HEK293 (cell line): ENCODE results near the gene AFG1L.

Experiments
- CTCF ChIA-PET: fragments of 350-600 bp; formaldehyde crosslinking; extraction: SDS; loops from one replicate; lab custom pipeline; 2021; ENCODE audit warnings: antibody characterized with exemption; lab: Yijun Ruan, JAX
- POLR2A ChIA-PET: fragments of 300-600 bp; formaldehyde crosslinking; extraction: SDS; loops from one replicate; lab custom pipeline; 2020; ENCODE audit warnings: antibody characterized with exemption, inconsistent platforms; lab: Yijun Ruan, JAX
- H3K27ac ChIP-seq: fragments of 200-500 bp; sonication (Bioruptor generic); 2 replicates; pipeline ENCODE4 v1.5.1; 2014; ENCODE audit warnings: low read depth, low read length, control low read depth, inconsistent platforms; ENCODE audit errors: extremely low read depth
- H3K36me3 ChIP-seq, 2 experiments: fragments of 200-500 bp in 1 of 2; sonication (Bioruptor generic) in 1 of 2; 1 replicate in 1 of 2; 2 replicates in 1 of 2; pipeline ENCODE4 v1.5.1; 2014 to 2017; ENCODE audit warnings: inconsistent platforms in 2 of 2, low read length in 2 of 2; ENCODE audit not compliant: control insufficient read depth in 2 of 2, insufficient read depth in 1 of 2
- H3K4me1 ChIP-seq: fragments of 200-500 bp; sonication (Bioruptor generic); 2 replicates; pipeline ENCODE4 v1.5.1; 2014; ENCODE audit warnings: mild to moderate bottlenecking, low read length, inconsistent platforms; ENCODE audit not compliant: control insufficient read depth, insufficient read depth
- H3K4me3 ChIP-seq: 2 replicates; pipeline ENCODE4 v1.5.1; 2011; ENCODE audit warnings: low read depth, mild to moderate bottlenecking, control low read depth, low read length, moderate library complexity
- H3K9me3 ChIP-seq: fragments of 200-500 bp; sonication (Bioruptor generic); 2 replicates; pipeline ENCODE4 v1.5.1; 2014; ENCODE audit warnings: low read depth, low read length, inconsistent platforms; ENCODE audit not compliant: control insufficient read depth, insufficient read depth
- BCL6B ChIP-seq: fragments of 450-650 bp; formaldehyde crosslinking; IDR thresholded peaks from 2 replicates; pipeline ENCODE4 v1.5.1; 2017; ENCODE audit warnings: missing biosample characterization, missing genetic modification characterization
- CTCF ChIP-seq: fragments of 450-650 bp; formaldehyde crosslinking; IDR thresholded peaks from 2 replicates; pipeline ENCODE4 v1.5.1; 2016; ENCODE audit warnings: missing biosample characterization, missing genetic modification characterization
- EGR2 ChIP-seq: fragments of 450-650 bp; formaldehyde crosslinking; IDR thresholded peaks from 2 replicates; pipeline ENCODE4 v1.5.1; 2016; ENCODE audit warnings: low read depth, missing biosample characterization, missing genetic modification characterization
- HOXD13 ChIP-seq: sonication (generic); formaldehyde crosslinking; IDR thresholded peaks from 2 replicates; pipeline ENCODE4 v1.8.0; 2022; ENCODE audit warnings: missing genetic modification reagents, borderline replicate concordance
- KLF1 ChIP-seq: fragments of 450-650 bp; formaldehyde crosslinking; IDR thresholded peaks from 2 replicates; pipeline ENCODE4 v1.5.1; 2016; ENCODE audit warnings: missing biosample characterization, missing genetic modification characterization
- MZF1 ChIP-seq: fragments of 450-650 bp; formaldehyde crosslinking; IDR thresholded peaks from 2 replicates; pipeline ENCODE4 v1.5.1; 2017; ENCODE audit warnings: missing biosample characterization, missing genetic modification characterization, borderline replicate concordance
- SCRT1 ChIP-seq: fragments of 450-650 bp; formaldehyde crosslinking; IDR thresholded peaks from 2 replicates; pipeline ENCODE4 v1.5.1; 2016; ENCODE audit warnings: missing biosample characterization, missing genetic modification characterization, borderline replicate concordance
- SP3 ChIP-seq: fragments of 450-650 bp; formaldehyde crosslinking; IDR thresholded peaks from 2 replicates; pipeline ENCODE4 v1.5.1; 2016; ENCODE audit warnings: missing biosample characterization, missing genetic modification characterization
- ZBTB1 ChIP-seq: fragments of 450-650 bp; formaldehyde crosslinking; IDR thresholded peaks from 2 replicates; pipeline ENCODE4 v1.5.1; 2016; ENCODE audit warnings: missing biosample characterization, missing genetic modification characterization
- ZBTB20 ChIP-seq: fragments of 450-650 bp; formaldehyde crosslinking; IDR thresholded peaks from 2 replicates; pipeline ENCODE4 v1.5.1; 2016; ENCODE audit warnings: missing biosample characterization, missing genetic modification characterization
- ZEB2 ChIP-seq: fragments of 450-650 bp; formaldehyde crosslinking; IDR thresholded peaks from 2 replicates; pipeline ENCODE4 v1.5.1; 2016; ENCODE audit warnings: missing biosample characterization, missing genetic modification characterization
- ZFP41 ChIP-seq: fragments of 450-650 bp; formaldehyde crosslinking; IDR thresholded peaks from 2 replicates; pipeline ENCODE4 v1.5.1; 2016; ENCODE audit warnings: missing biosample characterization, missing genetic modification characterization, borderline replicate concordance
- ZNF350 ChIP-seq: fragments of 450-650 bp; formaldehyde crosslinking; IDR thresholded peaks from 2 replicates; pipeline ENCODE4 v1.5.0; 2017; ENCODE audit warnings: missing biosample characterization, mild to moderate bottlenecking, missing genetic modification characterization
- ZNF362 ChIP-seq: fragments of 450-650 bp; formaldehyde crosslinking; IDR thresholded peaks from 2 replicates; pipeline ENCODE4 v1.5.1; 2016; ENCODE audit warnings: missing biosample characterization, missing genetic modification characterization
- ZNF600 ChIP-seq: fragments of 450-650 bp; formaldehyde crosslinking; IDR thresholded peaks from 2 replicates; pipeline ENCODE4 v1.5.1; 2016; ENCODE audit warnings: missing biosample characterization, missing genetic modification characterization
- ZNF624 ChIP-seq: fragments of 450-650 bp; formaldehyde crosslinking; IDR thresholded peaks from 2 replicates; pipeline ENCODE4 v1.5.1; 2017; ENCODE audit warnings: missing biosample characterization, missing genetic modification characterization
- ZNF664 ChIP-seq: fragments of 450-650 bp; formaldehyde crosslinking; IDR thresholded peaks from 2 replicates; pipeline ENCODE4 v1.5.1; 2016; ENCODE audit warnings: missing biosample characterization, missing genetic modification characterization
- ZSCAN23 ChIP-seq: fragments of 450-650 bp; formaldehyde crosslinking; IDR thresholded peaks from 2 replicates; pipeline ENCODE4 v1.5.1; 2016; ENCODE audit warnings: missing biosample characterization, missing genetic modification characterization
- TF ChIP-seq, protein P1 (sequence below): fragments of 450-650 bp; formaldehyde crosslinking; IDR thresholded peaks from 2 replicates; pipeline ENCODE4 v1.5.1; 2016; ENCODE audit warnings: missing biosample characterization, missing genetic modification characterization
- TF ChIP-seq, protein P2 (sequence below): fragments of 450-650 bp; formaldehyde crosslinking; IDR thresholded peaks from 2 replicates; pipeline ENCODE4; 2016; ENCODE audit warnings: missing biosample characterization, missing genetic modification characterization
- TF ChIP-seq, protein P3 (sequence below): fragments of 450-650 bp; formaldehyde crosslinking; conservative IDR thresholded peaks from 2 replicates; pipeline ENCODE4 v1.5.1; 2016; ENCODE audit warnings: low read depth, missing biosample characterization, missing genetic modification characterization

Gene AFG1L

DNA sequence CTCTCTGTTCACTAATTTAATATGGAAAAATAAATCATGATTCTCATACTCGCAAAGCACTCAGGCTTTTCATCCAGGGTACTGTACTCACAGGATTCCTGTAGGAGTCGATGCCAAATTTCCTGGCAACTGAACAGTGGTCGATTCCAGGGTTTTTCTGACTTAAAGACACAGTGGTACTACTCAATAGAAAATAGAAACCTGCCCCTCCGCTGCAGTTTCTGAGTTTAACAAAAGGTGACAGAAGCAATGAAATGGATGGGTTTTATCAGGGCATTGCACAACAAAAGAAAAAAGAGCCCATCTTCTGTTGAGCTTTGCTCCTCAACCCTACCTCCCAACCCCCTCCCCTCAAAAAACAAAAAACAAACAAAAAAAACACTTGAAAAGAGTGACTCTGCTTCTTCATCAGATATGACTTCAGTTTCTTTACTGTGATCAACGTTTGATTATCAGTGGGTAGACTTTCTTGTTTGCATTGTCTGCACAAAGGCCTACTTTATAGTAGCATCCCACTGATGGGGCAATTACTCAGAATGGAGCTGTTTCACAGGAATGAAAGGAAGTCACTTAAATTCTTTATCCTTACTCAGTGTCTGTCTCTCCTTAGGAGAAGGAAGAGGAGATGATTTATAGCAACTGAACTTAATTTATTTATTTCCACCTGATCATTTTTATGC lies 169.7 kb downstream of the AFG1L start:
- Histone ChIP-seq H3K36me3 (no peaks in the 10 kb centered on the region), H3K4me3 (no peak overlapping the region), H3K4me1 (0 out of 2 replicates have a peak, but pooled peaks cover 2% of the 10 kb centered on the region), H3K27ac (no peak overlapping the region), H3K9me3 (no peaks in the 10 kb centered on the region)
- 0 out of 2 replicates have a peak, but pooled peaks have one; percentile 16 for TF ChIP-seq EGR2 (tag by site-specific recombination)
- no peak for TF ChIP-seq CTCF
- POLR2A ChIA-PET: no interaction called here
- CTCF ChIA-PET: interaction anchor here (0.6 to 1.9 kb wide), 5 partner anchors 27 to 1828 kb away, joined by 3 to 9 read pairs (median 4); no protein-coding TSS in a partner anchor

GRCh38 chr6:108465098-108465495 lies 170.2 kb downstream of the AFG1L start:
- H3K4me3 ChIP-seq: no peak overlapping the region
- no peaks in the 10 kb centered on the region for H3K36me3 ChIP-seq
- CTCF ChIA-PET: interaction anchor here (0.6 to 1.7 kb wide), 3 partner anchors 27 to 417 kb away, joined by 4 to 9 read pairs (median 6); no protein-coding TSS in a partner anchor
- no peak for TF ChIP-seq KLF1 (tag by site-specific recombination)
- TF ChIP-seq ZNF362 (tag by site-specific recombination): no peak
- no peak for TF ChIP-seq MZF1
- TF ChIP-seq ZNF350 (tag by site-specific recombination): no peak
- TF ChIP-seq ZFP41 (tag by site-specific recombination): no peak
- no peak for TF ChIP-seq SCRT1 (tag by site-specific recombination)
- no peak for TF ChIP-seq ZSCAN23 (tag by site-specific recombination)
- TF ChIP-seq ZNF600 (tag by site-specific recombination): no peak
- no peak for TF ChIP-seq HOXD13
- TF ChIP-seq ZNF664 (tag by site-specific recombination): no peak
- TF ChIP-seq ZNF624 (tag by site-specific recombination): no peak
- no peak for TF ChIP-seq ZBTB20 (tag by site-specific recombination)
- TF ChIP-seq ZEB2: no peak
- no peak for TF ChIP-seq ZBTB1 (tag by site-specific recombination)
- TF ChIP-seq, all 188 proteins: peak for 0
- Histone ChIP-seq H3K4me1 (0 out of 2 replicates have a peak, but pooled peaks cover 2% of the 10 kb centered on the region), H3K9me3 (no peaks in the 10 kb centered on the region), H3K27ac (no peak overlapping the region)
- POLR2A ChIA-PET: no interaction called here

DNA sequence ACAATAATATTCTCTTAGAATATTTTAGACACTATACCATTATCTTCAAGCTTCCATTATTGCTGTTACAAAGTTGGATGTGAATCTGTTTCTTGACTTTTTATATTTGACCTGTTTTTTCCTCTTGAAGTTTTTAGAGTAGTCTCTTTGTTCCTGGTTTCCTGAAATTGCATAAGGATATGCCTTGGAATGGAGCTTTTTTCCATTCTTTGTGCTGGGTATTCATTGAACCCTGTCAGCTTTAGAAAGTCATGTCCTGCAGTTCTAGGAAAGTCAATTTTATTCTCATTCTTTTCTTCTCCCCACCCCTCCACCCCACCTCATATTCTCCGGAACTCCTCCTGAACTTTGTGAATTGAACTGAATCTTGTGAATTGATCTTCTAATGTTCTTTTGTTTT lies 173.5 kb downstream of the AFG1L start:
- Histone ChIP-seq H3K27ac (no peak overlapping the region), H3K36me3 (no peaks in the 10 kb centered on the region), H3K4me1 (0 out of 2 replicates have a peak, but pooled peaks cover 2% of the 10 kb centered on the region), H3K9me3 (no peaks in the 10 kb centered on the region), H3K4me3 (no peak overlapping the region)
- ChIA-PET POLR2A (interaction anchor here (0.7 kb wide), 1 partner anchor 427 kb away, joined by 4 read pairs; no protein-coding TSS in a partner anchor), CTCF (interaction anchor here (0.7 to 2.5 kb wide), 2 partner anchors 24 to 385 kb away, joined by 3 to 12 read pairs; no protein-coding TSS in a partner anchor)
- TF ChIP-seq, protein P1, sequence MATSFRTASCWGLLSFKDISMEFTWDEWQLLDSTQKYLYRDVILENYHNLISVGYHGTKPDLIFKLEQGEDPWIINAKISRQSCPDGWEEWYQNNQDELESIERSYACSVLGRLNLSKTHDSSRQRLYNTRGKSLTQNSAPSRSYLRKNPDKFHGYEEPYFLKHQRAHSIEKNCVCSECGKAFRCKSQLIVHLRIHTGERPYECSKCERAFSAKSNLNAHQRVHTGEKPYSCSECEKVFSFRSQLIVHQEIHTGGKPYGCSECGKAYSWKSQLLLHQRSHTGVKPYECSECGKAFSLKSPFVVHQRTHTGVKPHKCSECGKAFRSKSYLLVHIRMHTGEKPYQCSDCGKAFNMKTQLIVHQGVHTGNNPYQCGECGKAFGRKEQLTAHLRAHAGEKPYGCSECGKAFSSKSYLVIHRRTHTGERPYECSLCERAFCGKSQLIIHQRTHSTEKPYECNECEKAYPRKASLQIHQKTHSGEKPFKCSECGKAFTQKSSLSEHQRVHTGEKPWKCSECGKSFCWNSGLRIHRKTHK (tag by site-specific recombination): no peak
- TF ChIP-seq SP3 (tag by site-specific recombination) (no peak), BCL6B (no peak)
- TF ChIP-seq, protein P2, sequence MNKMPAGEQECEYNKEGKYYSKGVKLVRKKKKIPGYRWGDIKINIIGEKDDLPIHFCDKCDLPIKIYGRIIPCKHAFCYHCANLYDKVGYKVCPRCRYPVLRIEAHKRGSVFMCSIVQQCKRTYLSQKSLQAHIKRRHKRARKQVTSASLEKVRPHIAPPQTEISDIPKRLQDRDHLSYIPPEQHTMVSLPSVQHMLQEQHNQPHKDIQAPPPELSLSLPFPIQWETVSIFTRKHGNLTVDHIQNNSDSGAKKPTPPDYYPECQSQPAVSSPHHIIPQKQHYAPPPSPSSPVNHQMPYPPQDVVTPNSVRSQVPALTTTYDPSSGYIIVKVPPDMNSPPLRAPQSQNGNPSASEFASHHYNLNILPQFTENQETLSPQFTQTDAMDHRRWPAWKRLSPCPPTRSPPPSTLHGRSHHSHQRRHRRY (tag by site-specific recombination): no peak
- TF ChIP-seq, protein P3, sequence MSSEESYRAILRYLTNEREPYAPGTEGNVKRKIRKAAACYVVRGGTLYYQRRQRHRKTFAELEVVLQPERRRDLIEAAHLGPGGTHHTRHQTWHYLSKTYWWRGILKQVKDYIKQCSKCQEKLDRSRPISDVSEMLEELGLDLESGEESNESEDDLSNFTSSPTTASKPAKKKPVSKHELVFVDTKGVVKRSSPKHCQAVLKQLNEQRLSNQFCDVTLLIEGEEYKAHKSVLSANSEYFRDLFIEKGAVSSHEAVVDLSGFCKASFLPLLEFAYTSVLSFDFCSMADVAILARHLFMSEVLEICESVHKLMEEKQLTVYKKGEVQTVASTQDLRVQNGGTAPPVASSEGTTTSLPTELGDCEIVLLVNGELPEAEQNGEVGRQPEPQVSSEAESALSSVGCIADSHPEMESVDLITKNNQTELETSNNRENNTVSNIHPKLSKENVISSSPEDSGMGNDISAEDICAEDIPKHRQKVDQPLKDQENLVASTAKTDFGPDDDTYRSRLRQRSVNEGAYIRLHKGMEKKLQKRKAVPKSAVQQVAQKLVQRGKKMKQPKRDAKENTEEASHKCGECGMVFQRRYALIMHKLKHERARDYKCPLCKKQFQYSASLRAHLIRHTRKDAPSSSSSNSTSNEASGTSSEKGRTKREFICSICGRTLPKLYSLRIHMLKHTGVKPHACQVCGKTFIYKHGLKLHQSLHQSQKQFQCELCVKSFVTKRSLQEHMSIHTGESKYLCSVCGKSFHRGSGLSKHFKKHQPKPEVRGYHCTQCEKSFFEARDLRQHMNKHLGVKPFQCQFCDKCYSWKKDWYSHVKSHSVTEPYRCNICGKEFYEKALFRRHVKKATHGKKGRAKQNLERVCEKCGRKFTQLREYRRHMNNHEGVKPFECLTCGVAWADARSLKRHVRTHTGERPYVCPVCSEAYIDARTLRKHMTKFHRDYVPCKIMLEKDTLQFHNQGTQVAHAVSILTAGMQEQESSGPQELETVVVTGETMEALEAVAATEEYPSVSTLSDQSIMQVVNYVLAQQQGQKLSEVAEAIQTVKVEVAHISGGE (tag by site-specific recombination): no peak
